Spleen (tissue), 11 donors: Measurements from ENCODE around the gene SRSF5. TPM values are rescaled to one million over a fixed set of nuclear protein-coding genes. Genes with fewer than 3 reads are reported as not detected.

Source experiments
- DNase-seq: peaks from one replicate; pipeline ENCODE4 v3.0.0-alpha.2; 2020
- H3K27ac ChIP-seq, 8 donors: fragments of 200-600 bp; sonication (generic) in 7 of 8; 1 replicate in 4 of 8; 2 replicates in 4 of 8; pipeline versions ENCODE4 v1.5.0 to v1.8.0; 2016 to 2021; ENCODE audit warnings: inconsistent platforms in 4 of 8, mild to moderate bottlenecking in 4 of 8, moderate library complexity in 1 of 8
- H3K27me3 ChIP-seq, 7 donors: fragments of 200-600 bp; sonication (generic) in 6 of 7; replicated peaks in 1 of 7; 1 replicate in 4 of 7; 2 replicates in 3 of 7; pipeline versions ENCODE4 v1.5.0 to v1.8.0; 2016 to 2021; ENCODE audit warnings: inconsistent platforms in 3 of 7, mild to moderate bottlenecking in 1 of 7
- H3K36me3 ChIP-seq, 6 donors: fragments of 200-600 bp; sonication (generic) in 5 of 6; 1 replicate in 4 of 6; 2 replicates in 2 of 6; pipeline versions ENCODE4 v1.5.0 to v1.8.0; 2016 to 2021; ENCODE audit warnings: inconsistent platforms in 2 of 6
- H3K4me1 ChIP-seq, 6 donors: fragments of 200-600 bp; sonication (generic) in 5 of 6; 1 replicate in 3 of 6; 2 replicates in 3 of 6; pipeline versions ENCODE4 v1.5.0 to v1.8.0; 2016 to 2021; ENCODE audit warnings: inconsistent platforms in 3 of 6
- H3K4me3 ChIP-seq, 8 donors: fragments of 200-600 bp; sonication (generic) in 7 of 8; 1 replicate in 4 of 8; 2 replicates in 4 of 8; pipeline versions ENCODE4 v1.5.0 to v1.8.0; 2016 to 2021; ENCODE audit warnings: inconsistent platforms in 4 of 8, mild to moderate bottlenecking in 4 of 8, moderate library complexity in 2 of 8
- H3K9me3 ChIP-seq, 8 donors: fragments of 200-600 bp; sonication (generic) in 7 of 8; 1 replicate in 4 of 8; 2 replicates in 4 of 8; pipeline versions ENCODE4 v1.5.0 to v1.8.0; 2016 to 2021; ENCODE audit warnings: inconsistent platforms in 4 of 8
- CTCF ChIP-seq, 11 experiments: fragments of 200-600 bp in 7 of 11; fragments of 450-650 bp in 4 of 11; sonication (generic) in 4 of 11; IDR thresholded peaks in 8 of 11; conservative IDR thresholded peaks in 3 of 11; 1 replicate in 7 of 11; 2 replicates in 4 of 11; pipeline versions ENCODE4 v1.4.0 to v1.8.0; 2016 to 2021; ENCODE audit warnings: antibody characterized with exemption in 11 of 11, inconsistent platforms in 4 of 11, mild to moderate bottlenecking in 1 of 11
- POLR2A ChIP-seq, 3 donors: fragments of 450-650 bp; IDR thresholded peaks; one replicate each; pipeline ENCODE4 v1.5.1; 2017; ENCODE audit warnings: antibody characterized with exemption in 3 of 3, mild to moderate bottlenecking in 1 of 3
- POLR2AphosphoS5 ChIP-seq, 3 donors: sonication (generic); formaldehyde crosslinking; IDR thresholded peaks; one replicate each; pipeline ENCODE4 v1.5.1; 2017; ENCODE audit warnings: antibody characterized with exemption in 3 of 3
- WGBS, 5 donors: extraction: QIAGEN DNeasy Blood & Tissue Kit in 3 of 5; methylation state at CpG; one replicate each; pipeline versions ENCODE4 v1.1.5 to v1.1.7; 2013 to 2018; 5-methylcytosine and 5-hydroxymethylcytosine counted together
- intact Hi-C: fragments of 100-400 bp; cut with DNase I; formaldehyde crosslinking; loops from one replicate; pipeline ENCODE4 v1.15.0; 2023; ENCODE audit warnings: low total_unique reads
- polyA plus RNA-seq, 3 donors: library from polyadenylated mRNA; stranded (reverse); fragments of 200-250 nt; gene quantifications; one replicate each; pipeline ENCODE4 v1.2.1, GENCODE V29; 2013
- total RNA-seq, 7 donors: library from RNA; depleted of rRNA in 3 of 7; stranded (reverse); fragments of >200 nt in 3 of 7; fragmentation: NEBNext Ultra II Directional in 4 of 7; extraction: Animal tissue kit (Norgen Biotek cat#: 25700) in 4 of 7; gene quantifications; one replicate each; pipeline versions ENCODE4 v1.1.0 to v1.2.1, GENCODE V29; 2016 to 2021
- donor health status: healthy with polysubstance abuse.
- donor health status: DM: no; HTN: no; CAD: no; lungs with moderate emphysema.
- donor health status: DM: no; HTN: no; CAD: no.
- donor health status: Bipolar disorder and iron deficiency.
- donor health status: healthy.
- donor health status: DM: no; HTN: no; CAD: no.
- donor health status: DM: yes; HTN: yes; CAD: no.

SRSF5 gene
- total and polyA plus RNA-seq, 10 donors, result 366 to 612 (median 483) TPM

GRCh38 chr14:69769623-69770022 lies 2.7 kb downstream of the SRSF5 start:
- peak overlapping the region in 3 of 8 donors; percentile 94 to 100 (median 100) for H3K27ac ChIP-seq
- H3K4me1 ChIP-seq, result peaks cover 33 to 82% (median 65%) of the 10 kb centered on the region in 6 donors
- H3K4me3 ChIP-seq, result peak overlapping the region in 5 of 8 donors; percentile 2 to 86 (median 74)
- TF ChIP-seq POLR2AphosphoS5 (IDR thresholded peaks at IDR 0.05), result peak in 2 of 3 donors; percentile 8 to 24
- no peak for TF ChIP-seq CTCF (IDR thresholded peaks at IDR 0.05 in 8 of 11, conservative IDR thresholded peaks at IDR 0.05 in 3 of 11)
- no peak for TF ChIP-seq POLR2A (IDR thresholded peaks at IDR 0.05)
- no peak for DNase-seq
- H3K9me3 ChIP-seq, result no peaks in the 10 kb centered on the region
- H3K27me3 ChIP-seq, result no peaks in the 10 kb centered on the region
- peaks cover 12 to 68% (median 66%) of the 10 kb centered on the region in 6 donors for H3K36me3 ChIP-seq
- intact Hi-C loops, result no loop called here
- WGBS, 5 donors, result 89 to 94% (median 92%) methylated on average over 22 of the region's 22 CpGs

- no peak for DNase-seq
- WGBS, 5 donors, result 79 to 88% (median 86%) methylated on average over 3 of the region's 3 CpGs
- TF ChIP-seq POLR2AphosphoS5 (IDR thresholded peaks at IDR 0.05) (peak in 1 of 3 donors; percentile 30), CTCF (IDR thresholded peaks at IDR 0.05 in 8 of 11, conservative IDR thresholded peaks at IDR 0.05 in 3 of 11) (no peak), POLR2A (IDR thresholded peaks at IDR 0.05) (no peak)
- Histone ChIP-seq H3K27ac (no peak overlapping the region), H3K36me3 (peaks cover 12 to 77% (median 75%) of the 10 kb centered on the region in 6 donors), H3K27me3 (no peaks in the 10 kb centered on the region), H3K4me3 (no peak overlapping the region), H3K9me3 (no peaks in the 10 kb centered on the region), H3K4me1 (peaks cover 37 to 90% (median 73%) of the 10 kb centered on the region in 6 donors)
- intact Hi-C loops, result no loop called here
Measured at GRCh38 chr14:69770559-69770958, 3.6 kb downstream of the SRSF5 start.

- Histone ChIP-seq H3K27me3 (no peaks in the 10 kb centered on the region), H3K4me1 (peaks cover 34 to 89% (median 75%) of the 10 kb centered on the region in 6 donors), H3K9me3 (no peaks in the 10 kb centered on the region), H3K4me3 (no peak overlapping the region), H3K27ac (no peak overlapping the region), H3K36me3 (peaks cover 12 to 83% (median 80%) of the 10 kb centered on the region in 6 donors)
- WGBS, 5 donors, result 89 to 95% (median 94%) methylated on average over 16 of the region's 16 CpGs
- DNase-seq, result no peak
- intact Hi-C loops, result no loop called here
- TF ChIP-seq POLR2AphosphoS5 (IDR thresholded peaks at IDR 0.05) (peak in 1 of 3 donors; percentile 21), CTCF (IDR thresholded peaks at IDR 0.05 in 8 of 11, conservative IDR thresholded peaks at IDR 0.05 in 3 of 11) (no peak)
Measured at GRCh38 chr14:69771136-69771535, 4.2 kb downstream of the SRSF5 start.

GRCh38 chr14:69772082-69773017 lies 5.4 kb downstream of the SRSF5 start:
- no peak for DNase-seq
- intact Hi-C loops, result no loop called here
- H3K27ac ChIP-seq, result no peak overlapping the region
- H3K4me3 ChIP-seq, result no peak overlapping the region
- no peak for TF ChIP-seq CTCF (IDR thresholded peaks at IDR 0.05 in 8 of 11, conservative IDR thresholded peaks at IDR 0.05 in 3 of 11)
- peak in 2 of 3 donors; percentile 25 to 47 for TF ChIP-seq POLR2AphosphoS5 (IDR thresholded peaks at IDR 0.05)
- H3K36me3 ChIP-seq, result peaks cover 12 to 95% (median 89%) of the 10 kb centered on the region in 6 donors
- H3K27me3 ChIP-seq, result no peaks in the 10 kb centered on the region
- H3K9me3 ChIP-seq, result no peaks in the 10 kb centered on the region
- 93 to 98% (median 94%) methylated on average over 11 of the region's 11 CpGs for WGBS, 5 donors
- H3K4me1 ChIP-seq, result peaks cover 37 to 96% (median 80%) of the 10 kb centered on the region in 6 donors
